Activated CD4-positive, alpha-beta memory T cell treated with anti-CD3 and anti-CD28 coated beads for 36 hours (primary cell): ENCODE data around the gene STRA6. TPM values are rescaled to one million over a fixed set of nuclear protein-coding genes. Genes with fewer than 3 reads are reported as not detected.

Experiments
- CTCF ChIA-PET: fragments of 350-600 bp; sonication (Branson Sonifier 250); formaldehyde crosslinking; loops from one replicate; lab custom pipeline; 2021; ENCODE audit warnings: antibody characterized with exemption, inconsistent platforms; lab: Charles Lee
- POLR2A ChIA-PET: fragments of 350-600 bp; sonication (Branson Sonifier 250); formaldehyde crosslinking; loops from one replicate; lab custom pipeline; 2021; ENCODE audit warnings: antibody characterized with exemption; lab: Charles Lee
- DNase-seq: peaks from one replicate; pipeline ENCODE4 v3.0.0-alpha.2; 2020
- H3K27ac Mint-ChIP-seq: one replicate; pipeline ENCODE4 v1.8.0; 2021; ENCODE audit warnings: mixed read lengths
- H3K27me3 Mint-ChIP-seq: one replicate; pipeline ENCODE4 v1.8.0; 2021; ENCODE audit warnings: mixed read lengths
- H3K36me3 Mint-ChIP-seq: one replicate; pipeline ENCODE4 v1.8.0; 2021; ENCODE audit warnings: mixed read lengths
- H3K4me1 Mint-ChIP-seq: one replicate; pipeline ENCODE4 v1.8.0; 2021; ENCODE audit warnings: low read depth, mixed read lengths
- H3K4me3 Mint-ChIP-seq: one replicate; pipeline ENCODE4 v1.8.0; 2021; ENCODE audit warnings: mild to moderate bottlenecking, mixed read lengths
- H3K9me3 Mint-ChIP-seq: one replicate; pipeline ENCODE4 v1.8.0; 2021; ENCODE audit warnings: mixed read lengths
- intact Hi-C: fragments of 100-400 bp; cut with micrococcal nuclease; formaldehyde crosslinking; loops from one replicate; pipeline ENCODE4 v1.15.1; 2023
- total RNA-seq, 2 experiments: library from RNA; stranded (reverse); gene quantifications; one replicate each; pipeline ENCODE4 v1.2.3, GENCODE V29; 2021

The STRA6 gene
- total RNA-seq, 2 experiments from 2014 or later = not detected

- no peak for DNase-seq
- Mint-ChIP-seq H3K4me1 (peaks cover 19% of the 10 kb centered on the region), H3K9me3 (no peaks in the 10 kb centered on the region), H3K27ac (no peak overlapping the region), H3K36me3 (no peaks in the 10 kb centered on the region), H3K4me3 (no peak overlapping the region), H3K27me3 (peaks cover 21% of the 10 kb centered on the region)
- CTCF ChIA-PET = no interaction called here
- intact Hi-C loops = no loop called here
- POLR2A ChIA-PET = no interaction called here
Measured at GRCh38 chr15:74157868-74158827, 44.4 kb downstream of the STRA6 start.

DNA sequence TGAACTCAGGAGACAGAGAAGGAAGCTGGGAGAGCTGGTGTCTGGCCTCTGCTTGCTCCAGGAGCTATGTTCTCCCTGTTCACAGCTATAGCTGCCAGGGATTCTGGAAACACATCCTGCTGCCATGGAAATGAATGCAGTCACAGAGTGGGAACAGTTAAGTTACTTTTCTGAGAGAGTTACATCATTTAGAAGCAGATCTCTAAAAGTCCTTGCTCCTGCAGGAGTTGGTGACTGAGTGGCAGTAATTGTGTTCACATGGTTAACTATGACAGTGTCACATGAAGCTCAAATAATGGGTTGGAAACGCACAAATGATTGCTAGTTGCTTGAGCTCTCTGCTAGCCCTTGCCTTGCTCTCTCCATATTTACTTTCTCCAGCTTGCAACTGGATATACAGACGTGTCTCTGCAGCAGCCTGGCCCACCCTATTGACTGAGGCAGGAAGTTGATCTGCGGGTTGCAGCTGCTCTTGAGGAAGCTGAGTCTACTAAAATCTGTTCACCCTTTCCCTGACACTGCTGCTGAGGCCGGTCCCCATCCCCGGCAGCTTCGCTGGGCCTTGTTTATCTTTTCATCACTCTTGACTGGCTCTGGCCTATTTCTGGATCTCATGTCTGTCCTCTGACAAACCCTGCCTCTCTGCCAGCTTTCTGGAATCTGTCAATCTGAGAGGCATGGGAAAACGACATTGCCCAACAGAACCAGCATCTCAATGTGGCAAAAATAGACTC, 45.7 kb downstream of the STRA6 start:
- Mint-ChIP-seq H3K27me3 (peaks cover 20% of the 10 kb centered on the region), H3K4me3 (no peak overlapping the region), H3K27ac (no peak overlapping the region), H3K9me3 (no peaks in the 10 kb centered on the region), H3K4me1 (peaks cover 19% of the 10 kb centered on the region), H3K36me3 (no peaks in the 10 kb centered on the region)
- ChIA-PET CTCF (interaction anchor here (1.1 to 1.6 kb wide), 2 partner anchors 31 to 108 kb away, joined by 3 read pairs; no protein-coding TSS in a partner anchor), POLR2A (no interaction called here)
- intact Hi-C loops = no loop called here
- DNase-seq = no peak

- H3K9me3 Mint-ChIP-seq = no peaks in the 10 kb centered on the region
- intact Hi-C loops = no loop called here
- no peak overlapping the region for H3K4me3 Mint-ChIP-seq
- no peak overlapping the region for H3K27ac Mint-ChIP-seq
- no peak for DNase-seq
- H3K36me3 Mint-ChIP-seq = no peaks in the 10 kb centered on the region
- CTCF ChIA-PET = interaction anchor here (1.1 to 1.6 kb wide), 2 partner anchors 30 to 107 kb away, joined by 3 read pairs; no protein-coding TSS in a partner anchor
- POLR2A ChIA-PET = no interaction called here
- H3K27me3 Mint-ChIP-seq = peaks cover 22% of the 10 kb centered on the region
- peaks cover 19% of the 10 kb centered on the region for H3K4me1 Mint-ChIP-seq
Measured at GRCh38 chr15:74155766-74156417, 46.7 kb downstream of the STRA6 start.

DNA sequence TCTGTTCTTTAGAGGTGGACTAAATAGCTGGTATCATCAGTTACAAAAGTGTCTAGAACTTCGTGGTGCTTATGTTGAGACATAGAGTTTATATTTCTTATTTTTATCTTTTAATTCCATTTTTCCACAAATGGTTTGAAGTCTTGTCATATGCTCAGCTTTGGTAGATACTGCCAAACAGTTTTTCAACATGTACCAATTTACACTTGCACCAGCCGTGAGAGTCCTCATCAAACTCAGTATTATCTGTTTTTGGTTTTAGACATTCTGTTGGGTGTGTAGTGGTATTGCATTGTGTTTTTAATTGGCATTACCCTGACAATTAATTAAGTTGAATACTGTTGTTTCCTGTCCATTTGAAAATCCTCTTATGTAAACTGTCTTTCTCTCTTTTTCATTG, 55.5 kb downstream of the STRA6 start:
- no peaks in the 10 kb centered on the region for H3K4me1 Mint-ChIP-seq
- no peak overlapping the region for H3K27ac Mint-ChIP-seq
- H3K4me3 Mint-ChIP-seq = no peak overlapping the region
- CTCF ChIA-PET = interaction anchor here (1.3 to 1.8 kb wide), 2 partner anchors 19 to 175 kb away, joined by 3 to 6 read pairs; no protein-coding TSS in a partner anchor
- intact Hi-C loops = no loop called here
- H3K9me3 Mint-ChIP-seq = peaks cover 4% of the 10 kb centered on the region
- no peaks in the 10 kb centered on the region for H3K36me3 Mint-ChIP-seq
- no peak for DNase-seq
- H3K27me3 Mint-ChIP-seq = peaks cover 26% of the 10 kb centered on the region
- POLR2A ChIA-PET = no interaction called here

DNA sequence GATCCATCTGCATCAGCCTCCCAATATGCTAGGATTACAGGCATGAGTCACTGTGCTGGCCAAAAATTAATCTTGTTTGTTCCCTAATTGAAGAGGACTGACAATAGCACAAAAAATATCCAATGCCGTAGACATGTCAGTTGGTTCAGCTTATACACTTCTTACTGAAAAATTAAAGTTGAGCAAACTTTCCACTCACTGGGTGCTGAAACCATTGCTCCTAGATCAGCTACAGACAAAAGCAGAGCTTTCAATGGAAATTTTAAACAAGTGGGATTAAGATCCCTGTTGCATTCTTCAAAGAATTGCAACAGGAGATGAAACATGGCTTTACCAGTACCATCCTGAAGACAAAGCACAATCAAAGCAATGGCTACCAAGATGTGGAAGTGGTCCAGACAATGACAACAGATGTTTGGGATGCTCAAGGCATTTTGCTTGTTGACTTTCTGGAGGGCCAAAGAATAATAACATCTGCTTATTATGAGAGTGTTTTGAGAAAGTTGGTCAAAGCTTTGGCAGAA, 56.2 kb downstream of the STRA6 start:
- H3K27me3 Mint-ChIP-seq = peaks cover 22% of the 10 kb centered on the region
- H3K4me1 Mint-ChIP-seq = no peaks in the 10 kb centered on the region
- intact Hi-C loops = no loop called here
- CTCF ChIA-PET = interaction anchor here (1.3 to 1.8 kb wide), 2 partner anchors 18 to 173 kb away, joined by 5 to 6 read pairs; no protein-coding TSS in a partner anchor
- POLR2A ChIA-PET = no interaction called here
- no peak overlapping the region for H3K27ac Mint-ChIP-seq
- H3K36me3 Mint-ChIP-seq = no peaks in the 10 kb centered on the region
- no peak for DNase-seq
- H3K9me3 Mint-ChIP-seq = peaks cover 4% of the 10 kb centered on the region
- no peak overlapping the region for H3K4me3 Mint-ChIP-seq

DNA sequence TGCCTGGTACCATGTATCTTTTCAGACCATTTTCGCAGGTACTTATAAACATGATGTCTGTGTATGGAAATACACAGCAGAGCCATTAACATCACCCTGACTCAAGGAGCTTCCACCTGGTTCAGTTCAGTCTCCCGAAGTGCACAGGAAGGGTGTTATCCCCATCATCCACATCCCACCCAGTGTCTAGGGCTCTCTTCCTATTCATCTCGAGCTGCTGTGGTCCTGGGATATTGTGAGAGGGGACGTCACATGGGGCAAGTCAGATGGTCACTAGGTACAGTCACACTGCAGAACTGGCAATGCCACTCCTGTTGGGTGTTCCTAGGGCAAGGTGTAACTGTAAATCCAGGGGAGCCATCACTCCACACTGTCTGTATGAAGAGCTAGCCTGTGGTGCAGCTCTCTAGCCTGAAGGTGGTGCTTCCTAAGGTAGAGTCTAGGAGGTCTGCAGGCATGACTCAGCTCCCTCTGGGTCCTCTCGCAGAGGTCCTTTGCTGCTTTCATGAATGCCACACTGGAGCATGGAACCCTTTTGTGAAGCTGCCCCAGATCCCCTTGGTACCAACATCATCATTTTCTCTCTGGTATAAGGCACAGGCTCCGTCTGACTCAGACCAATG, 58.3 kb downstream of the STRA6 start:
- Mint-ChIP-seq H3K27ac (no peak overlapping the region), H3K36me3 (no peaks in the 10 kb centered on the region), H3K9me3 (peaks cover 4% of the 10 kb centered on the region), H3K4me3 (no peak overlapping the region), H3K27me3 (peaks cover 37% of the 10 kb centered on the region), H3K4me1 (no peaks in the 10 kb centered on the region)
- intact Hi-C loops = no loop called here
- ChIA-PET POLR2A (no interaction called here), CTCF (no interaction called here)
- DNase-seq = no peak

GRCh38 chr15:74141591-74141990, 61.0 kb downstream of the STRA6 start:
- ChIA-PET CTCF (interaction anchor here (0.6 kb wide), 1 partner anchor 168 kb away, joined by 3 read pairs; no protein-coding TSS in a partner anchor), POLR2A (no interaction called here)
- no peaks in the 10 kb centered on the region for H3K36me3 Mint-ChIP-seq
- no peak for DNase-seq
- H3K4me3 Mint-ChIP-seq = no peak overlapping the region
- peaks cover 4% of the 10 kb centered on the region for H3K9me3 Mint-ChIP-seq
- H3K27ac Mint-ChIP-seq = no peak overlapping the region
- peaks cover 52% of the 10 kb centered on the region for H3K27me3 Mint-ChIP-seq
- peaks cover 7% of the 10 kb centered on the region for H3K4me1 Mint-ChIP-seq
- intact Hi-C loops = no loop called here

DNA sequence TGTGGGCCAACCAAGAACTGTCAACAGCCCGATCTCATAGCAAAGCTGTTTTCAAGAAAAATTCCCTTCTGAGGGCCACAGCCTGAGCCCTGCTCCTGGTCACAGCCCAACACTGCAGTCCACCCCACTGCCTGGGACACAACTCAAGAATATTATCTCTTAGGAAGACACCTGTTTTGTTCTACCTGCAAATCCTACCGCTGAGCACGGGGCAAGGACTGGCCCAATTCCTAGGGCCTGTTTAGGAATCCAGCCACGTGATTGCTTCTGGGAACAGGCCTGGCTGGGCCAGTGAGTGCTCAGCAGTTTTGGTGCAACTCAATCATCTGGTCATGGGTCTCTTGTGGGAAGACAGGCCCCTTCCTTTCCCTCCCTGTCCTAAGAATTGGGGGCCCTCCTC, 63.9 kb downstream of the STRA6 start:
- H3K27ac Mint-ChIP-seq = no peak overlapping the region
- ChIA-PET POLR2A (no interaction called here), CTCF (interaction anchor here (1.7 kb wide), 1 partner anchor 10 kb away, joined by 6 read pairs; no protein-coding TSS in a partner anchor)
- intact Hi-C loops = no loop called here
- H3K4me3 Mint-ChIP-seq = no peak overlapping the region
- H3K4me1 Mint-ChIP-seq = peaks cover 18% of the 10 kb centered on the region
- H3K9me3 Mint-ChIP-seq = no peaks in the 10 kb centered on the region
- no peak for DNase-seq
- peaks cover 63% of the 10 kb centered on the region for H3K27me3 Mint-ChIP-seq
- no peaks in the 10 kb centered on the region for H3K36me3 Mint-ChIP-seq

DNA sequence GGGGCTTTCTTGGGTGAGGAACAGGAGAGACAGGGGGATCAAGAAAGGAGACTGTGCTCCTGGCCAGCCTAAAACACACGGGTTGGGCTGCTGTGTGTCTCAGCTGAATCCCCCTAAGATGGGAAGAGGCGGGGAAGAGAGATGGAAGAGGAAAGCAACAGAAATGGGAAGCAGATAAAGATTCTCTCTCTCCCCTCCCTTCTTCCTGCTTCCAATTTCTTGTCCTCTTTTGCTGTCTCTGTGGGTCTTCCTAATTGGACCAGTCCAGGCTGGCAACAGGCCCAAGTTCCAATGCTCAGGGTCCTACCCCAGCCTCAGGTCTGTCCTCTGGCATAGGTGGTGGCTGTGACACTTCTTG, 65.1 kb downstream of the STRA6 start:
- Mint-ChIP-seq H3K9me3 (no peaks in the 10 kb centered on the region), H3K36me3 (no peaks in the 10 kb centered on the region), H3K4me3 (no peak overlapping the region), H3K4me1 (peaks cover 21% of the 10 kb centered on the region), H3K27me3 (peaks cover 70% of the 10 kb centered on the region), H3K27ac (no peak overlapping the region)
- ChIA-PET CTCF (no interaction called here), POLR2A (no interaction called here)
- no peak for DNase-seq
- intact Hi-C loops = no loop called here

DNA sequence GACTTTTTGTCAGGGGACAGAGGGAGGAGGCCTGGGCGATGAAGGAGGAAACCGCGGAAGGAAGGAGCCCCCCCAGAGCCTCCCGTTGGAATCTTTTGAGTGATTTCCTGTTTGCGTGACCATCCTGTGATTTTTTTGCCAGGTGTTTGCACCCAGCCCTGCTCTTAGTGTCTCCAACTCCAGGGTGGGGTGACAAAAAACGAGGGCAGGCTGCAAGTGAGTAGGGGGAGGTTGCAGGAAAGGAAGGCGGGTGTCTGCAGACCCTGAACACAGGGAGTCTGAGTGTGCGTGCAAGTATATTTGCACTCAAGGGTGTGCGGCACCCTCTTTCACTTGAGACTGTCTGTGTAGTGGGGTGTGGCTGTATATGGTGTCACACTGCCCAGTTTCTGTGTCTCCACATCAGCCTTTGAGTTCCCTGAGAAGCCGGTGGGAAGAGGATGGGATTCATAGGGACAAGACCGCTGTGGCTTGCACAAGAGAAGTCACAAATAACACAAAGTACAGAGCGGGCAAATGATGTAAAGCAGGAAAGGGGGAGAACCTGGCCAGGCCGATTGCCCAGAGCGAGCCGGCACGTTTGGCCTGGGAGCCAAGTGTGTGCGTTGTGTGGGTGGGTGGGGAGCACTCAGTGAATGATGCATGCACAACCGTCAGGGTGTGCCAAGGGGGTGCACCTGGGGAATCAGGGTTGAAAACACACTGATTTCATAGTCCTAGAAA, 65.6 kb downstream of the STRA6 start:
- H3K27ac Mint-ChIP-seq = no peak overlapping the region
- POLR2A ChIA-PET = no interaction called here
- CTCF ChIA-PET = no interaction called here
- peak overlapping the region; percentile 38 for H3K4me3 Mint-ChIP-seq
- intact Hi-C loops = no loop called here
- no peaks in the 10 kb centered on the region for H3K36me3 Mint-ChIP-seq
- no peaks in the 10 kb centered on the region for H3K9me3 Mint-ChIP-seq
- peaks cover 21% of the 10 kb centered on the region for H3K4me1 Mint-ChIP-seq
- peaks cover 73% of the 10 kb centered on the region for H3K27me3 Mint-ChIP-seq
- DNase-seq = no peak

- no peak for DNase-seq
- peak overlapping the region; percentile 38 for H3K4me3 Mint-ChIP-seq
- H3K27ac Mint-ChIP-seq = no peak overlapping the region
- ChIA-PET CTCF (no interaction called here), POLR2A (no interaction called here)
- intact Hi-C loops = no loop called here
- H3K27me3 Mint-ChIP-seq = peaks cover 78% of the 10 kb centered on the region
- H3K9me3 Mint-ChIP-seq = no peaks in the 10 kb centered on the region
- H3K4me1 Mint-ChIP-seq = peaks cover 21% of the 10 kb centered on the region
- H3K36me3 Mint-ChIP-seq = no peaks in the 10 kb centered on the region
Measured at GRCh38 chr15:74136540-74136813, 66.1 kb downstream of the STRA6 start.
